Measurements from ENCODE around the gene GUCA1A.

GUCA1A gene

GRCh38 chr6:42176981-42177380 lies 3.8 kb downstream of the GUCA1A start:
- no peak overlapping the region for H3K4me3 ChIP-seq
- no peak overlapping the region for H3K27ac ChIP-seq
- DNase-seq (ENCODE audit: low spot score) = no peak
- TF ChIP-seq, protein P1, sequence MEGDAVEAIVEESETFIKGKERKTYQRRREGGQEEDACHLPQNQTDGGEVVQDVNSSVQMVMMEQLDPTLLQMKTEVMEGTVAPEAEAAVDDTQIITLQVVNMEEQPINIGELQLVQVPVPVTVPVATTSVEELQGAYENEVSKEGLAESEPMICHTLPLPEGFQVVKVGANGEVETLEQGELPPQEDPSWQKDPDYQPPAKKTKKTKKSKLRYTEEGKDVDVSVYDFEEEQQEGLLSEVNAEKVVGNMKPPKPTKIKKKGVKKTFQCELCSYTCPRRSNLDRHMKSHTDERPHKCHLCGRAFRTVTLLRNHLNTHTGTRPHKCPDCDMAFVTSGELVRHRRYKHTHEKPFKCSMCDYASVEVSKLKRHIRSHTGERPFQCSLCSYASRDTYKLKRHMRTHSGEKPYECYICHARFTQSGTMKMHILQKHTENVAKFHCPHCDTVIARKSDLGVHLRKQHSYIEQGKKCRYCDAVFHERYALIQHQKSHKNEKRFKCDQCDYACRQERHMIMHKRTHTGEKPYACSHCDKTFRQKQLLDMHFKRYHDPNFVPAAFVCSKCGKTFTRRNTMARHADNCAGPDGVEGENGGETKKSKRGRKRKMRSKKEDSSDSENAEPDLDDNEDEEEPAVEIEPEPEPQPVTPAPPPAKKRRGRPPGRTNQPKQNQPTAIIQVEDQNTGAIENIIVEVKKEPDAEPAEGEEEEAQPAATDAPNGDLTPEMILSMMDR (IDR thresholded peaks at IDR 0.05) = no peak

GRCh38 chr6:42177514-42178364 lies 4.6 kb downstream of the GUCA1A start:
- DNase-seq (ENCODE audit: low spot score) = no peak
- H3K4me3 ChIP-seq = no peak overlapping the region
- TF ChIP-seq, protein P1 (IDR thresholded peaks at IDR 0.05) = no peak
- no peak overlapping the region for H3K27ac ChIP-seq

DNA sequence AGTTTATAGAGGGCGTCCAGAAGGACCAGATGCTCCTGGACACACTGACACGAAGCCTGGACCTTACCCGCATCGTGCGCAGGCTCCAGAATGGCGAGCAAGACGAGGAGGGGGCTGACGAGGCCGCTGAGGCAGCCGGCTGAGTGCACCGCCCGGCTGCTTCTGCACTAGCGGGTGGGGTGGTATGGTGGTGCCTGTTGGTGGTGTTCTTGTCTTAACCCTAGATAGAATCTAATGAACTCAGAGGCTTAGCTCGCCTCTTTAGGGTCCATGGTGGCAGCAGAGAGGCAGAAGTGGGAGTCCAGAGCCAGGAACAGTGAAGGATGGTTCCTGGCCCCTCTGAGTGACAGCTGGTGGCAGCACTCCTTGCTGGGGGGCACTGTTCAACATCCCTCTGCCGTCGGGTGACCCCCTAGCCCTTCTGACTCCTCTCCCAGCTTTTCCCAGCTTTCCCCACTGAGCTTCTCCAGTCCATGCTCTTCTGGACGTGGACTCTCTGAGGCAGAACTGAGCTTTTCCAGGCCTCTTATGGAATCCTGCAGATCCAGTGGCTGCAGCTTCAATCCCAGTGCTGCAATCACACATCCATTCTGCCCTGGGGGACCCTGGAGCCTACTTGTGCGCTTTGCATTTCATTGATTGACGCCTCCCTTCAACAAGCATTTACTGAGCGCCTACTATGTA lies 6.2 kb downstream of the GUCA1A start:
- TF ChIP-seq, protein P1 (IDR thresholded peaks at IDR 0.05) = no peak
- no peak for DNase-seq (ENCODE audit: low spot score)
- no peak overlapping the region for H3K4me3 ChIP-seq
- H3K27ac ChIP-seq = no peak overlapping the region

- no peak for DNase-seq (ENCODE audit: low spot score)
- Histone ChIP-seq H3K4me3 (no peak overlapping the region), H3K27ac (no peak overlapping the region)
- TF ChIP-seq, protein P1 (IDR thresholded peaks at IDR 0.05) = no peak
Observed at GRCh38 chr6:42179945-42180313, 6.8 kb downstream of the GUCA1A start.

- no peak for DNase-seq (ENCODE audit: low spot score)
- Histone ChIP-seq H3K27ac (no peak overlapping the region), H3K4me3 (no peak overlapping the region)
- TF ChIP-seq, protein P1 (IDR thresholded peaks at IDR 0.05) = no peak
Observed at GRCh38 chr6:42182101-42182500, 8.9 kb downstream of the GUCA1A start.

GRCh38 chr6:42184475-42184874 lies 11.3 kb downstream of the GUCA1A start:
- DNase-seq (ENCODE audit: low spot score) = no peak
- Histone ChIP-seq H3K4me3 (no peak overlapping the region), H3K27ac (no peak overlapping the region)
- TF ChIP-seq, protein P1 (IDR thresholded peaks at IDR 0.05) = no peak

- no peak overlapping the region for H3K27ac ChIP-seq
- H3K4me3 ChIP-seq = no peak overlapping the region
- no peak for DNase-seq (ENCODE audit: low spot score)
- TF ChIP-seq, protein P1 (IDR thresholded peaks at IDR 0.05) = no peak
Observed at GRCh38 chr6:42185597-42185996, 12.4 kb downstream of the GUCA1A start.
